ENCODE measurements around the gene SUMO1. TPM values are rescaled to one million over a fixed set of nuclear protein-coding genes. Genes with fewer than 3 reads are reported as not detected.

Gene SUMO1
- total RNA-seq, 4 donors from 2014 or later, result 29.0 to 44.0 (median 37.8) TPM

GRCh38 chr2:202215179-202215578, 23.2 kb downstream of the SUMO1 start:
- Histone ChIP-seq H3K27ac (no peak overlapping the region), H3K9me3 (no peaks in the 10 kb centered on the region), H3K4me1 (no peaks in the 10 kb centered on the region), H3K36me3 (peaks cover 63% of the 10 kb centered on the region), H3K27me3 (no peaks in the 10 kb centered on the region), H3K4me3 (no peak overlapping the region)
- no peak for DNase-seq (ENCODE audit: low spot score in 2 of 2)
- TF ChIP-seq POLR2A (IDR thresholded peaks at IDR 0.05) (no peak), CTCF (IDR thresholded peaks at IDR 0.05) (no peak)
- WGBS, result 96% methylated on average over 1 of the region's 1 CpG

GRCh38 chr2:202208526-202208925, 29.9 kb downstream of the SUMO1 start:
- Histone ChIP-seq H3K4me3 (no peak overlapping the region), H3K36me3 (peaks cover 63% of the 10 kb centered on the region)
- no peak for DNase-seq (ENCODE audit: low spot score in 2 of 2)

GRCh38 chr2:202204855-202205254, 33.5 kb downstream of the SUMO1 start:
- Histone ChIP-seq H3K4me3 (no peak overlapping the region), H3K27ac (no peak overlapping the region), H3K27me3 (no peaks in the 10 kb centered on the region), H3K9me3 (no peaks in the 10 kb centered on the region), H3K36me3 (peaks cover 40% of the 10 kb centered on the region), H3K4me1 (no peaks in the 10 kb centered on the region)
- 92% methylated on average over 2 of the region's 2 CpGs for WGBS
- DNase-seq (ENCODE audit: low spot score in 2 of 2), result no peak
- TF ChIP-seq POLR2AphosphoS5 (IDR thresholded peaks at IDR 0.05) (no peak), POLR2A (IDR thresholded peaks at IDR 0.05) (no peak), EP300 (IDR thresholded peaks at IDR 0.05) (no peak), CTCF (IDR thresholded peaks at IDR 0.05) (no peak)

More at GRCh38 chr2:202208526-202208925, 29.9 kb downstream of the SUMO1 start:
- no peak for TF ChIP-seq POLR2A (IDR thresholded peaks at IDR 0.05)
- TF ChIP-seq POLR2AphosphoS5 (IDR thresholded peaks at IDR 0.05), result no peak
- no peak for TF ChIP-seq EP300 (IDR thresholded peaks at IDR 0.05)
- TF ChIP-seq CTCF (IDR thresholded peaks at IDR 0.05), result no peak
- H3K27me3 ChIP-seq, result no peaks in the 10 kb centered on the region
- H3K9me3 ChIP-seq, result no peaks in the 10 kb centered on the region
- H3K4me1 ChIP-seq, result no peaks in the 10 kb centered on the region
- H3K27ac ChIP-seq, result no peak overlapping the region

- Histone ChIP-seq H3K4me1 (no peaks in the 10 kb centered on the region), H3K4me3 (no peak overlapping the region), H3K36me3 (peaks cover 25% of the 10 kb centered on the region), H3K27ac (no peak overlapping the region), H3K9me3 (no peaks in the 10 kb centered on the region), H3K27me3 (no peaks in the 10 kb centered on the region)
- TF ChIP-seq CTCF (IDR thresholded peaks at IDR 0.05) (no peak), POLR2A (IDR thresholded peaks at IDR 0.05) (no peak), POLR2AphosphoS5 (IDR thresholded peaks at IDR 0.05) (no peak), EP300 (IDR thresholded peaks at IDR 0.05) (no peak)
- 92% methylated on average over 5 of the region's 5 CpGs for WGBS
- DNase-seq (ENCODE audit: low spot score in 2 of 2), result no peak
Measured at GRCh38 chr2:202203348-202203747, 35.0 kb downstream of the SUMO1 start.

GRCh38 chr2:202201220-202202160, 36.9 kb downstream of the SUMO1 start:
- H3K4me3 ChIP-seq, result no peak overlapping the region
- TF ChIP-seq CTCF (IDR thresholded peaks at IDR 0.05) (no peak), EP300 (IDR thresholded peaks at IDR 0.05) (no peak), POLR2AphosphoS5 (IDR thresholded peaks at IDR 0.05) (no peak), POLR2A (IDR thresholded peaks at IDR 0.05) (no peak)
- no peaks in the 10 kb centered on the region for H3K9me3 ChIP-seq
- H3K27me3 ChIP-seq, result no peaks in the 10 kb centered on the region
- no peak for DNase-seq (ENCODE audit: low spot score in 2 of 2)
- WGBS, result 93% methylated on average over 19 of the region's 21 CpGs
- peaks cover 14% of the 10 kb centered on the region for H3K36me3 ChIP-seq
- no peak overlapping the region for H3K27ac ChIP-seq
- no peaks in the 10 kb centered on the region for H3K4me1 ChIP-seq
